ENCODE measurements around the gene ZNF593OS.

DNA sequence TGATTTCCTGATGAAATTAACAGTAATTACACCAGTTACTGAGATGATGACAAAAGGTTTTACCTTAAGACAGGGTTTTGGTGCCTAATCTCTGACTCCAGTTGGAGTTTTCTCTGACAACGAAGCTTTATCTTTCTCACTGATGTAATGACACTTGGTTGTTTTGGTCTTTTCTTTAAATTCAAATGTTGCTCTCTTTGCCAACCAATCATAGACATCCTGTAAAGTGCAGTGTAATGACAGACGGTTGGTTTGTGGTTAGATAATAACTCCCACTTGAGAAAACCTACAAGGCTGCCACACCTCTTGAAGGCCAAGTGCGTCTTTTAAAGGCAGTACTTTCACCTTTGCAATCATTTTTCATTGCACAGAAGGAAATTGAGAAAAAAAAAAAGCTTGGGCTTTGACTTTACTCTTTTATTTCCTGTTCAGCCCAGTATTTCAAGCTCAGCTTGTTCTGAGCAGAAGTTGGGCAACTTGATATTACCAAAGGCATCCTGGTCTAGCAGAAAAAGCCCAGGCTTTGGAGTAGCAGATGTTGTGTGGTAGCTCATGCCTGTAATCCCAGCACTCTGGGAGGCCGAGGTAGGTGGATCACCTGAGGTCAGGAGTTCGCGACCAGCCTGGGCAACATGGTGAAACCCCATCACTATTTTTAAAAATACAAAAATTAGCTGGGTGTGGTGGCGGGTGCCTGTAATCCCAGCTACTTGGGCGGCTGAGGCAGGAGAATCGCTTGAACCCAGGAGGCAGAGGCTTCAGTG lies 45.1 kb downstream of the ZNF593OS start:
- TF ChIP-seq, protein P1, sequence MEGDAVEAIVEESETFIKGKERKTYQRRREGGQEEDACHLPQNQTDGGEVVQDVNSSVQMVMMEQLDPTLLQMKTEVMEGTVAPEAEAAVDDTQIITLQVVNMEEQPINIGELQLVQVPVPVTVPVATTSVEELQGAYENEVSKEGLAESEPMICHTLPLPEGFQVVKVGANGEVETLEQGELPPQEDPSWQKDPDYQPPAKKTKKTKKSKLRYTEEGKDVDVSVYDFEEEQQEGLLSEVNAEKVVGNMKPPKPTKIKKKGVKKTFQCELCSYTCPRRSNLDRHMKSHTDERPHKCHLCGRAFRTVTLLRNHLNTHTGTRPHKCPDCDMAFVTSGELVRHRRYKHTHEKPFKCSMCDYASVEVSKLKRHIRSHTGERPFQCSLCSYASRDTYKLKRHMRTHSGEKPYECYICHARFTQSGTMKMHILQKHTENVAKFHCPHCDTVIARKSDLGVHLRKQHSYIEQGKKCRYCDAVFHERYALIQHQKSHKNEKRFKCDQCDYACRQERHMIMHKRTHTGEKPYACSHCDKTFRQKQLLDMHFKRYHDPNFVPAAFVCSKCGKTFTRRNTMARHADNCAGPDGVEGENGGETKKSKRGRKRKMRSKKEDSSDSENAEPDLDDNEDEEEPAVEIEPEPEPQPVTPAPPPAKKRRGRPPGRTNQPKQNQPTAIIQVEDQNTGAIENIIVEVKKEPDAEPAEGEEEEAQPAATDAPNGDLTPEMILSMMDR (IDR thresholded peaks at IDR 0.05; ENCODE audit: low read depth, low read length, missing input control), result no peak
- peak; percentile 18 for TF ChIP-seq SP1 (IDR thresholded peaks at IDR 0.05)
- TF ChIP-seq, protein P2, sequence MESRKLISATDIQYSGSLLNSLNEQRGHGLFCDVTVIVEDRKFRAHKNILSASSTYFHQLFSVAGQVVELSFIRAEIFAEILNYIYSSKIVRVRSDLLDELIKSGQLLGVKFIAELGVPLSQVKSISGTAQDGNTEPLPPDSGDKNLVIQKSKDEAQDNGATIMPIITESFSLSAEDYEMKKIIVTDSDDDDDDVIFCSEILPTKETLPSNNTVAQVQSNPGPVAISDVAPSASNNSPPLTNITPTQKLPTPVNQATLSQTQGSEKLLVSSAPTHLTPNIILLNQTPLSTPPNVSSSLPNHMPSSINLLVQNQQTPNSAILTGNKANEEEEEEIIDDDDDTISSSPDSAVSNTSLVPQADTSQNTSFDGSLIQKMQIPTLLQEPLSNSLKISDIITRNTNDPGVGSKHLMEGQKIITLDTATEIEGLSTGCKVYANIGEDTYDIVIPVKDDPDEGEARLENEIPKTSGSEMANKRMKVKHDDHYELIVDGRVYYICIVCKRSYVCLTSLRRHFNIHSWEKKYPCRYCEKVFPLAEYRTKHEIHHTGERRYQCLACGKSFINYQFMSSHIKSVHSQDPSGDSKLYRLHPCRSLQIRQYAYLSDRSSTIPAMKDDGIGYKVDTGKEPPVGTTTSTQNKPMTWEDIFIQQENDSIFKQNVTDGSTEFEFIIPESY (IDR thresholded peaks at IDR 0.05), result no peak

All from liver (tissue), 3 donors.